ENCODE data around the gene PCCA.

The PCCA gene

GRCh38 chr13:100473087-100473486 lies 384.2 kb downstream of the PCCA start:
- Histone ChIP-seq H3K27me3 (no peaks in the 10 kb centered on the region), H3K36me3 (no peaks in the 10 kb centered on the region), H3K4me1 (no peaks in the 10 kb centered on the region), H3K27ac (no peak overlapping the region), H3K9me3 (no peaks in the 10 kb centered on the region), H3K4me3 (no peak overlapping the region)
- no peak for DNase-seq
- TF ChIP-seq CTCF (IDR thresholded peaks at IDR 0.05): no peak
- intact Hi-C loops (cut with DNase I; ENCODE audit: low total_unique reads): no loop called here

GRCh38 chr13:100473501-100474044 lies 384.7 kb downstream of the PCCA start:
- H3K4me3 ChIP-seq: no peak overlapping the region
- H3K27me3 ChIP-seq: no peaks in the 10 kb centered on the region
- no peaks in the 10 kb centered on the region for H3K36me3 ChIP-seq
- H3K4me1 ChIP-seq: no peaks in the 10 kb centered on the region
- TF ChIP-seq CTCF (IDR thresholded peaks at IDR 0.05): no peak
- intact Hi-C loops (cut with DNase I; ENCODE audit: low total_unique reads): no loop called here
- no peaks in the 10 kb centered on the region for H3K9me3 ChIP-seq
- DNase-seq: no peak
- H3K27ac ChIP-seq: no peak overlapping the region

GRCh38 chr13:100476963-100477362 lies 388.1 kb downstream of the PCCA start:
- Histone ChIP-seq H3K4me3 (no peak overlapping the region), H3K27me3 (no peaks in the 10 kb centered on the region), H3K36me3 (no peaks in the 10 kb centered on the region), H3K27ac (no peak overlapping the region), H3K4me1 (no peaks in the 10 kb centered on the region), H3K9me3 (no peaks in the 10 kb centered on the region)
- intact Hi-C loops (cut with DNase I; ENCODE audit: low total_unique reads): no loop called here
- DNase-seq: no peak
- no peak for TF ChIP-seq CTCF (IDR thresholded peaks at IDR 0.05)

GRCh38 chr13:100478107-100478809 lies 389.4 kb downstream of the PCCA start:
- no peaks in the 10 kb centered on the region for H3K9me3 ChIP-seq
- no peak overlapping the region for H3K27ac ChIP-seq
- TF ChIP-seq CTCF (IDR thresholded peaks at IDR 0.05): no peak
- DNase-seq: no peak
- H3K4me1 ChIP-seq: no peaks in the 10 kb centered on the region
- no peaks in the 10 kb centered on the region for H3K27me3 ChIP-seq
- H3K36me3 ChIP-seq: no peaks in the 10 kb centered on the region
- intact Hi-C loops (cut with DNase I; ENCODE audit: low total_unique reads): no loop called here
- H3K4me3 ChIP-seq: no peak overlapping the region

- no peaks in the 10 kb centered on the region for H3K9me3 ChIP-seq
- no peak for TF ChIP-seq CTCF (IDR thresholded peaks at IDR 0.05)
- no peaks in the 10 kb centered on the region for H3K27me3 ChIP-seq
- H3K36me3 ChIP-seq: no peaks in the 10 kb centered on the region
- H3K4me1 ChIP-seq: no peaks in the 10 kb centered on the region
- intact Hi-C loops (cut with DNase I; ENCODE audit: low total_unique reads): no loop called here
- no peak for DNase-seq
- H3K4me3 ChIP-seq: no peak overlapping the region
- H3K27ac ChIP-seq: no peak overlapping the region
These were observed 391.8 kb downstream of the PCCA start for GRCh38 chr13:100480676-100481075.
